ENCODE results near the gene GSTT4.
"Not testable (repeated sequence)": the region's sequence is repeated elsewhere in the genome, so short reads cannot be mapped to it uniquely, and the experiment has no call there.

GSTT4 gene

GRCh38 chr22:24005201-24005600 is at the start of gene GSTT4:
Gene GSTT4 (minus strand): TSS chr22:24005453. CDS start chr22:24005356, 97 bp downstream.
- DNase-seq (ENCODE audit: low spot score): peak; percentile 27

GRCh38 chr22:24054356-24054755 is 49.1 kb upstream of the GSTT4 start:
- DNase-seq (ENCODE audit: low spot score): no peak

- no peak for DNase-seq (ENCODE audit: low spot score)
These were observed 48.4 kb upstream of the GSTT4 start for GRCh38 chr22:24053481-24054226.

- DNase-seq (ENCODE audit: low spot score): peak; percentile 46
These were observed 46.3 kb upstream of the GSTT4 start for GRCh38 chr22:24051568-24051967.

- no peak for DNase-seq (ENCODE audit: low spot score)
These were observed 45.8 kb upstream of the GSTT4 start for GRCh38 chr22:24051028-24051427.

- DNase-seq (ENCODE audit: low spot score): no peak
These were observed 44.7 kb upstream of the GSTT4 start for GRCh38 chr22:24049978-24050377.

- DNase-seq (ENCODE audit: low spot score): no peak
These were observed 44.0 kb upstream of the GSTT4 start for GRCh38 chr22:24049211-24049610.

- no peak for DNase-seq (ENCODE audit: low spot score)
These were observed 40.8 kb upstream of the GSTT4 start for GRCh38 chr22:24046024-24046423.

GRCh38 chr22:24043958-24044357 is 38.7 kb upstream of the GSTT4 start:
- DNase-seq (ENCODE audit: low spot score): no peak

GRCh38 chr22:24043465-24043864 is 38.2 kb upstream of the GSTT4 start:
- not testable (repeated sequence) for DNase-seq (ENCODE audit: low spot score)

GRCh38 chr22:24040946-24041345 is 35.7 kb upstream of the GSTT4 start:
- no peak for DNase-seq (ENCODE audit: low spot score)

GRCh38 chr22:24039046-24039445 is 33.8 kb upstream of the GSTT4 start:
- DNase-seq (ENCODE audit: low spot score): no peak

- no peak for DNase-seq (ENCODE audit: low spot score)
These were observed 32.9 kb upstream of the GSTT4 start for GRCh38 chr22:24037851-24038765.

GRCh38 chr22:24035296-24035695 is 30.0 kb upstream of the GSTT4 start:
- no peak for DNase-seq (ENCODE audit: low spot score)

- no peak for DNase-seq (ENCODE audit: low spot score)
These were observed 28.5 kb upstream of the GSTT4 start for GRCh38 chr22:24033731-24034130.

- no peak for DNase-seq (ENCODE audit: low spot score)
These were observed 25.0 kb upstream of the GSTT4 start for GRCh38 chr22:24030186-24030702.

- no peak for DNase-seq (ENCODE audit: low spot score)
These were observed 24.1 kb upstream of the GSTT4 start for GRCh38 chr22:24029304-24029703.

GRCh38 chr22:24028533-24028932 is 23.3 kb upstream of the GSTT4 start:
- DNase-seq (ENCODE audit: low spot score): no peak

- no peak for DNase-seq (ENCODE audit: low spot score)
These were observed 22.7 kb upstream of the GSTT4 start for GRCh38 chr22:24027991-24028390.

- no peak for DNase-seq (ENCODE audit: low spot score)
These were observed 22.2 kb upstream of the GSTT4 start for GRCh38 chr22:24027389-24027975.

GRCh38 chr22:24026733-24027132 is 21.5 kb upstream of the GSTT4 start:
- DNase-seq (ENCODE audit: low spot score): no peak

GRCh38 chr22:24026056-24026455 is 20.8 kb upstream of the GSTT4 start:
- no peak for DNase-seq (ENCODE audit: low spot score)

- DNase-seq (ENCODE audit: low spot score): no peak
These were observed 20.2 kb upstream of the GSTT4 start for GRCh38 chr22:24025475-24025874.
